Measurements from ENCODE around the gene MARS1.

- TF ChIP-seq CTCF (IDR thresholded peaks at IDR 0.05 in 4 of 5, conservative IDR thresholded peaks at IDR 0.05 in 1 of 5) (no peak), POLR2A (IDR thresholded peaks at IDR 0.05) (no peak)
Observed at GRCh38 chr12:57549909-57550640, 62.2 kb downstream of the MARS1 start, which contains the start of gene KIF5A.

All from gastrocnemius medialis (tissue), 4 donors.